SK-N-SH treated with all-trans-retinoic acid at 6 μM for 48 hours (cell line): ENCODE data around the gene LAMA2.

Source experiments
- ATAC-seq: fragments of 200-7000 bp; cut with Tn5 transposase; 3 replicates; pipeline ENCODE4 v1.9.1; 2020; ENCODE audit warnings: mild to moderate bottlenecking, moderate library complexity
- ARNTL ChIP-seq: fragments of 450-650 bp; formaldehyde crosslinking; IDR thresholded peaks from 2 replicates; pipeline ENCODE4 v1.5.0; 2020; ENCODE audit warnings: low read depth, mild to moderate bottlenecking, moderate library complexity, borderline replicate concordance
- BACH2 ChIP-seq: fragments of 250-450 bp; sonication (Bioruptor Pico); IDR thresholded peaks from 2 replicates; pipeline ENCODE4 v1.9.0; 2021; ENCODE audit warnings: mild to moderate bottlenecking, borderline replicate concordance
- CSDC2 ChIP-seq: fragments of 250-450 bp; sonication (Bioruptor Pico); IDR thresholded peaks from 2 replicates; pipeline ENCODE4 v1.5.0; 2020; ENCODE audit warnings: mild to moderate bottlenecking, moderate library complexity
- ESRRG ChIP-seq: fragments of 250-450 bp; sonication (Bioruptor Pico); IDR thresholded peaks from 2 replicates; pipeline ENCODE4 v1.6.1; 2021; ENCODE audit warnings: mild to moderate bottlenecking
- GLIS3 ChIP-seq: fragments of 250-450 bp; sonication (Bioruptor Pico); IDR thresholded peaks from 2 replicates; pipeline ENCODE4 v1.5.0; 2020; ENCODE audit warnings: mild to moderate bottlenecking, moderate library complexity
- ISL1 ChIP-seq: fragments of 250-450 bp; sonication (Bioruptor Pico); IDR thresholded peaks from 2 replicates; pipeline ENCODE4 v2.1.2; 2022; ENCODE audit warnings: mild to moderate bottlenecking, moderate library complexity
- OSR1 ChIP-seq: fragments of 250-450 bp; sonication (Bioruptor Pico); IDR thresholded peaks from 2 replicates; pipeline ENCODE4 v1.8.0; 2022; ENCODE audit warnings: moderate library complexity, mild to moderate bottlenecking, inconsistent platforms
- PATZ1 ChIP-seq: fragments of 250-450 bp; sonication (Bioruptor Pico); IDR thresholded peaks from 2 replicates; pipeline ENCODE4 v1.8.0; 2020; ENCODE audit warnings: mild to moderate bottlenecking, moderate library complexity, borderline replicate concordance
- PPARA ChIP-seq: fragments of 250-450 bp; sonication (Bioruptor Pico); IDR thresholded peaks from 2 replicates; pipeline ENCODE4 v1.5.0; 2020; ENCODE audit warnings: mild to moderate bottlenecking, borderline replicate concordance
- RARB ChIP-seq: fragments of 250-450 bp; sonication (Bioruptor Pico); IDR thresholded peaks from 2 replicates; pipeline ENCODE4 v1.8.0; 2021; ENCODE audit warnings: mild to moderate bottlenecking, moderate library complexity
- SNAI2 ChIP-seq: fragments of 250-450 bp; sonication (Bioruptor Pico); IDR thresholded peaks from 2 replicates; pipeline ENCODE4 v1.5.0; 2020; ENCODE audit warnings: mild to moderate bottlenecking, moderate library complexity
- TCF4 ChIP-seq: fragments of 250-450 bp; sonication (Bioruptor Pico); IDR thresholded peaks from 2 replicates; pipeline ENCODE4 v1.8.0; 2021; ENCODE audit warnings: mild to moderate bottlenecking, moderate library complexity, borderline replicate concordance
- TOX ChIP-seq: fragments of 250-450 bp; sonication (Bioruptor Pico); IDR thresholded peaks from 2 replicates; pipeline ENCODE4 v1.8.0; 2021; ENCODE audit warnings: mild to moderate bottlenecking, moderate library complexity, borderline replicate concordance
- ZC3H10 ChIP-seq: fragments of 250-450 bp; sonication (Bioruptor Pico); IDR thresholded peaks from 2 replicates; pipeline ENCODE4 v1.5.1; 2021; ENCODE audit warnings: mild to moderate bottlenecking, moderate library complexity
- ZFP30 ChIP-seq: fragments of 450-650 bp; formaldehyde crosslinking; IDR thresholded peaks from 2 replicates; pipeline ENCODE4 v1.5.0; 2022; ENCODE audit warnings: mild to moderate bottlenecking, moderate library complexity
- ZNF565 ChIP-seq: fragments of 450-650 bp; formaldehyde crosslinking; conservative IDR thresholded peaks from 2 replicates; pipeline ENCODE4 v1.5.0; 2020; ENCODE audit warnings: low read depth, mild to moderate bottlenecking, moderate library complexity
- ZNF70 ChIP-seq: fragments of 450-650 bp; formaldehyde crosslinking; IDR thresholded peaks from 2 replicates; pipeline ENCODE4 v1.5.0; 2020; ENCODE audit warnings: mild to moderate bottlenecking, moderate library complexity
- ZNF8 ChIP-seq: fragments of 450-650 bp; formaldehyde crosslinking; IDR thresholded peaks from 2 replicates; pipeline ENCODE4 v1.5.0; 2020; ENCODE audit warnings: mild to moderate bottlenecking, moderate library complexity
- TF ChIP-seq, protein P1 (sequence below): fragments of 250-450 bp; sonication (Bioruptor Pico); IDR thresholded peaks from 2 replicates; pipeline ENCODE4 v1.5.0; 2020; ENCODE audit warnings: mild to moderate bottlenecking, moderate library complexity
- TF ChIP-seq, protein P2 (sequence below): fragments of 250-450 bp; sonication (Bioruptor Pico); IDR thresholded peaks from 2 replicates; pipeline ENCODE4 v1.5.1; 2020; ENCODE audit warnings: low read depth, mild to moderate bottlenecking, moderate library complexity
- TF ChIP-seq, protein P3 (sequence below): fragments of 250-450 bp; sonication (Bioruptor Pico); IDR thresholded peaks from 2 replicates; pipeline ENCODE4 v1.5.1; 2021; ENCODE audit warnings: mild to moderate bottlenecking, moderate library complexity

Gene LAMA2

GRCh38 chr6:129340983-129341382, 458.0 kb downstream of the LAMA2 start:
- no peak for TF ChIP-seq ISL1
- TF ChIP-seq, protein P1, sequence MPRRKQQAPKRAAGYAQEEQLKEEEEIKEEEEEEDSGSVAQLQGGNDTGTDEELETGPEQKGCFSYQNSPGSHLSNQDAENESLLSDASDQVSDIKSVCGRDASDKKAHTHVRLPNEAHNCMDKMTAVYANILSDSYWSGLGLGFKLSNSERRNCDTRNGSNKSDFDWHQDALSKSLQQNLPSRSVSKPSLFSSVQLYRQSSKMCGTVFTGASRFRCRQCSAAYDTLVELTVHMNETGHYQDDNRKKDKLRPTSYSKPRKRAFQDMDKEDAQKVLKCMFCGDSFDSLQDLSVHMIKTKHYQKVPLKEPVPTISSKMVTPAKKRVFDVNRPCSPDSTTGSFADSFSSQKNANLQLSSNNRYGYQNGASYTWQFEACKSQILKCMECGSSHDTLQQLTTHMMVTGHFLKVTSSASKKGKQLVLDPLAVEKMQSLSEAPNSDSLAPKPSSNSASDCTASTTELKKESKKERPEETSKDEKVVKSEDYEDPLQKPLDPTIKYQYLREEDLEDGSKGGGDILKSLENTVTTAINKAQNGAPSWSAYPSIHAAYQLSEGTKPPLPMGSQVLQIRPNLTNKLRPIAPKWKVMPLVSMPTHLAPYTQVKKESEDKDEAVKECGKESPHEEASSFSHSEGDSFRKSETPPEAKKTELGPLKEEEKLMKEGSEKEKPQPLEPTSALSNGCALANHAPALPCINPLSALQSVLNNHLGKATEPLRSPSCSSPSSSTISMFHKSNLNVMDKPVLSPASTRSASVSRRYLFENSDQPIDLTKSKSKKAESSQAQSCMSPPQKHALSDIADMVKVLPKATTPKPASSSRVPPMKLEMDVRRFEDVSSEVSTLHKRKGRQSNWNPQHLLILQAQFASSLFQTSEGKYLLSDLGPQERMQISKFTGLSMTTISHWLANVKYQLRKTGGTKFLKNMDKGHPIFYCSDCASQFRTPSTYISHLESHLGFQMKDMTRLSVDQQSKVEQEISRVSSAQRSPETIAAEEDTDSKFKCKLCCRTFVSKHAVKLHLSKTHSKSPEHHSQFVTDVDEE (CRISPR knock-in tag) = no peak
- no peak for ATAC-seq

DNA sequence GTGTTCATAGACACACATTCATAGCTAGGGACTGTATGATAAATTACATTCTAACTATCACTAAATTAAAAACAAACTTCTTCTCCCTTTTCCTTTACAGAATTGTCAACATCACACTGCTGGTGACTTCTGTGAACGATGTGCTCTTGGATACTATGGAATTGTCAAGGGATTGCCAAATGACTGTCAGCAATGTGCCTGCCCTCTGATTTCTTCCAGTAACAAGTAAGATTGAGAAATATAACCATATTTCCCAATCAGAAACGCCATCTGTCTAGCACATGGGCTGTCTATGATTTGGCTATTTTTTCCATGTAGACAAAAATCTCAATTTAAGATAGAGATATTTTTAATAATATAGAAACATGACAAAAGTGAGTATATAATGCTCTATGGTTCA, 459.3 kb downstream of the LAMA2 start:
- no peak for TF ChIP-seq ZFP30 (CRISPR knock-in tag)
- no peak for TF ChIP-seq ZNF70 (CRISPR knock-in tag)
- no peak for TF ChIP-seq TCF4 (CRISPR knock-in tag)
- no peak for TF ChIP-seq OSR1 (CRISPR knock-in tag)
- no peak for TF ChIP-seq PATZ1 (CRISPR knock-in tag)
- TF ChIP-seq SNAI2 (CRISPR knock-in tag) = no peak
- no peak for TF ChIP-seq ZNF8
- no peak for TF ChIP-seq ESRRG (CRISPR knock-in tag)
- TF ChIP-seq, protein P2, sequence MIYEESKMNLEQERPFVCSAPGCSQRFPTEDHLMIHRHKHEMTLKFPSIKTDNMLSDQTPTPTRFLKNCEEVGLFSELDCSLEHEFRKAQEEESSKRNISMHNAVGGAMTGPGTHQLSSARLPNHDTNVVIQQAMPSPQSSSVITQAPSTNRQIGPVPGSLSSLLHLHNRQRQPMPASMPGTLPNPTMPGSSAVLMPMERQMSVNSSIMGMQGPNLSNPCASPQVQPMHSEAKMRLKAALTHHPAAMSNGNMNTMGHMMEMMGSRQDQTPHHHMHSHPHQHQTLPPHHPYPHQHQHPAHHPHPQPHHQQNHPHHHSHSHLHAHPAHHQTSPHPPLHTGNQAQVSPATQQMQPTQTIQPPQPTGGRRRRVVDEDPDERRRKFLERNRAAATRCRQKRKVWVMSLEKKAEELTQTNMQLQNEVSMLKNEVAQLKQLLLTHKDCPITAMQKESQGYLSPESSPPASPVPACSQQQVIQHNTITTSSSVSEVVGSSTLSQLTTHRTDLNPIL (CRISPR knock-in tag) = no peak
- no peak for TF ChIP-seq ZC3H10
- TF ChIP-seq TOX (CRISPR knock-in tag) = no peak
- TF ChIP-seq, protein P1 (CRISPR knock-in tag) = no peak
- no peak for TF ChIP-seq CSDC2 (CRISPR knock-in tag)
- TF ChIP-seq RARB (CRISPR knock-in tag) = no peak
- TF ChIP-seq BACH2 (CRISPR knock-in tag) = no peak
- TF ChIP-seq, protein P3, sequence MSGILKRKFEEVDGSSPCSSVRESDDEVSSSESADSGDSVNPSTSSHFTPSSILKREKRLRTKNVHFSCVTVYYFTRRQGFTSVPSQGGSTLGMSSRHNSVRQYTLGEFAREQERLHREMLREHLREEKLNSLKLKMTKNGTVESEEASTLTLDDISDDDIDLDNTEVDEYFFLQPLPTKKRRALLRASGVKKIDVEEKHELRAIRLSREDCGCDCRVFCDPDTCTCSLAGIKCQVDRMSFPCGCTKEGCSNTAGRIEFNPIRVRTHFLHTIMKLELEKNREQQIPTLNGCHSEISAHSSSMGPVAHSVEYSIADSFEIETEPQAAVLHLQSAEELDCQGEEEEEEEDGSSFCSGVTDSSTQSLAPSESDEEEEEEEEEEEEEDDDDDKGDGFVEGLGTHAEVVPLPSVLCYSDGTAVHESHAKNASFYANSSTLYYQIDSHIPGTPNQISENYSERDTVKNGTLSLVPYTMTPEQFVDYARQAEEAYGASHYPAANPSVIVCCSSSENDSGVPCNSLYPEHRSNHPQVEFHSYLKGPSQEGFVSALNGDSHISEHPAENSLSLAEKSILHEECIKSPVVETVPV (CRISPR knock-in tag) = no peak
- no peak for TF ChIP-seq ISL1
- TF ChIP-seq ZNF565 = no peak
- ATAC-seq = no peak

- TF ChIP-seq BACH2 (CRISPR knock-in tag) (no peak), ZNF70 (CRISPR knock-in tag) (no peak), TCF4 (CRISPR knock-in tag) (no peak), CSDC2 (CRISPR knock-in tag) (no peak), GLIS3 (CRISPR knock-in tag) (no peak)
- no peak for ATAC-seq
Measured at GRCh38 chr6:129342796-129343195, 459.9 kb downstream of the LAMA2 start.

- TF ChIP-seq TOX (CRISPR knock-in tag) = no peak
- TF ChIP-seq SNAI2 (CRISPR knock-in tag) = no peak
- TF ChIP-seq ARNTL (CRISPR knock-in tag) = no peak
- TF ChIP-seq ZNF565 = no peak
- no peak for TF ChIP-seq ZNF8
- no peak for TF ChIP-seq PPARA
- ATAC-seq = no peak
Measured at GRCh38 chr6:129344379-129344778, 461.4 kb downstream of the LAMA2 start.
